ENCODE measurements around the gene SOHLH1. TPM values are rescaled to one million over a fixed set of nuclear protein-coding genes. Genes with fewer than 3 reads are reported as not detected.

The SOHLH1 gene
- total and polyA plus RNA-seq, 10 donors, result 0.07 to 0.10 TPM; not detected in 8

- intact Hi-C loops (cut with DNase I; ENCODE audit: low total_unique reads), result no loop called here
- Histone ChIP-seq H3K27me3 (replicated peaks in 1 of 7) (peaks cover 0 to 15% (median 0%) of the 10 kb centered on the region in 7 donors), H3K36me3 (no peaks in the 10 kb centered on the region), H3K4me3 (no peak overlapping the region), H3K4me1 (no peaks in the 10 kb centered on the region), H3K9me3 (peaks cover 0 to 4% (median 0%) of the 10 kb centered on the region in 8 donors), H3K27ac (no peak overlapping the region)
- no peak for DNase-seq
- TF ChIP-seq POLR2A (IDR thresholded peaks at IDR 0.05) (no peak), POLR2AphosphoS5 (IDR thresholded peaks at IDR 0.05) (no peak)
- TF ChIP-seq, protein P1, sequence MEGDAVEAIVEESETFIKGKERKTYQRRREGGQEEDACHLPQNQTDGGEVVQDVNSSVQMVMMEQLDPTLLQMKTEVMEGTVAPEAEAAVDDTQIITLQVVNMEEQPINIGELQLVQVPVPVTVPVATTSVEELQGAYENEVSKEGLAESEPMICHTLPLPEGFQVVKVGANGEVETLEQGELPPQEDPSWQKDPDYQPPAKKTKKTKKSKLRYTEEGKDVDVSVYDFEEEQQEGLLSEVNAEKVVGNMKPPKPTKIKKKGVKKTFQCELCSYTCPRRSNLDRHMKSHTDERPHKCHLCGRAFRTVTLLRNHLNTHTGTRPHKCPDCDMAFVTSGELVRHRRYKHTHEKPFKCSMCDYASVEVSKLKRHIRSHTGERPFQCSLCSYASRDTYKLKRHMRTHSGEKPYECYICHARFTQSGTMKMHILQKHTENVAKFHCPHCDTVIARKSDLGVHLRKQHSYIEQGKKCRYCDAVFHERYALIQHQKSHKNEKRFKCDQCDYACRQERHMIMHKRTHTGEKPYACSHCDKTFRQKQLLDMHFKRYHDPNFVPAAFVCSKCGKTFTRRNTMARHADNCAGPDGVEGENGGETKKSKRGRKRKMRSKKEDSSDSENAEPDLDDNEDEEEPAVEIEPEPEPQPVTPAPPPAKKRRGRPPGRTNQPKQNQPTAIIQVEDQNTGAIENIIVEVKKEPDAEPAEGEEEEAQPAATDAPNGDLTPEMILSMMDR (IDR thresholded peaks at IDR 0.05 in 8 of 11, conservative IDR thresholded peaks at IDR 0.05 in 3 of 11), result no peak
- WGBS, 5 donors, result 82 to 88% (median 83%) methylated on average over 15 of the region's 15 CpGs
These were observed 41.9 kb downstream of the SOHLH1 start for GRCh38 chr9:135657416-135657815.

- no peaks in the 10 kb centered on the region for H3K36me3 ChIP-seq
- H3K27me3 ChIP-seq (replicated peaks in 1 of 7), result peaks cover 0 to 15% (median 0%) of the 10 kb centered on the region in 7 donors
- no peaks in the 10 kb centered on the region for H3K4me1 ChIP-seq
- no peak overlapping the region for H3K4me3 ChIP-seq
- H3K9me3 ChIP-seq, result peaks cover 0 to 4% (median 0%) of the 10 kb centered on the region in 8 donors
- TF ChIP-seq, protein P1 (IDR thresholded peaks at IDR 0.05 in 8 of 11, conservative IDR thresholded peaks at IDR 0.05 in 3 of 11), result no peak
- no peak for TF ChIP-seq POLR2AphosphoS5 (IDR thresholded peaks at IDR 0.05)
- TF ChIP-seq POLR2A (IDR thresholded peaks at IDR 0.05), result no peak
- DNase-seq, result no peak
- WGBS, 5 donors, result 76 to 86% (median 78%) methylated on average over 6 to 8 of the region's 8 CpGs
- intact Hi-C loops (cut with DNase I; ENCODE audit: low total_unique reads), result no loop called here
- no peak overlapping the region for H3K27ac ChIP-seq
These were observed 44.0 kb downstream of the SOHLH1 start for GRCh38 chr9:135655317-135655716.

GRCh38 chr9:135650408-135650807 is 48.9 kb downstream of the SOHLH1 start:
- Histone ChIP-seq H3K4me3 (no peak overlapping the region), H3K4me1 (no peaks in the 10 kb centered on the region), H3K27ac (no peak overlapping the region), H3K27me3 (replicated peaks in 1 of 7) (peaks cover 0 to 6% (median 0%) of the 10 kb centered on the region in 7 donors), H3K9me3 (peaks cover 3 to 51% (median 47%) of the 10 kb centered on the region in 8 donors), H3K36me3 (no peaks in the 10 kb centered on the region)
- TF ChIP-seq, protein P1 (IDR thresholded peaks at IDR 0.05 in 8 of 11, conservative IDR thresholded peaks at IDR 0.05 in 3 of 11), result no peak
- TF ChIP-seq POLR2AphosphoS5 (IDR thresholded peaks at IDR 0.05) (no peak), POLR2A (IDR thresholded peaks at IDR 0.05) (no peak)
- intact Hi-C loops (cut with DNase I; ENCODE audit: low total_unique reads), result no loop called here
- no peak for DNase-seq
- WGBS, 5 donors, result 89 to 97% (median 94%) methylated on average over 17 of the region's 17 CpGs

- no peak for TF ChIP-seq POLR2AphosphoS5 (IDR thresholded peaks at IDR 0.05)
- no peak for TF ChIP-seq POLR2A (IDR thresholded peaks at IDR 0.05)
- TF ChIP-seq, protein P1 (IDR thresholded peaks at IDR 0.05 in 8 of 11, conservative IDR thresholded peaks at IDR 0.05 in 3 of 11), result no peak
- H3K36me3 ChIP-seq, result no peaks in the 10 kb centered on the region
- no peaks in the 10 kb centered on the region for H3K27me3 ChIP-seq (replicated peaks in 1 of 7)
- H3K27ac ChIP-seq, result no peak overlapping the region
- H3K4me3 ChIP-seq, result no peak overlapping the region
- 66 to 82% (median 73%) methylated on average over 2 of the region's 2 CpGs for WGBS, 5 donors
- peaks cover 3 to 60% (median 56%) of the 10 kb centered on the region in 8 donors for H3K9me3 ChIP-seq
- intact Hi-C loops (cut with DNase I; ENCODE audit: low total_unique reads), result no loop called here
- no peaks in the 10 kb centered on the region for H3K4me1 ChIP-seq
- no peak for DNase-seq
These were observed 49.8 kb downstream of the SOHLH1 start for GRCh38 chr9:135649508-135649907.

Measured in spleen (tissue), 11 donors.